HG02798 (cell line): ENCODE measurements around the gene SH3BP4.

ENCODE experiments used
- ATAC-seq: cut with Tn5 transposase; IDR thresholded peaks from one replicate; pipeline ENCODE4 v1.9.1; 2021; ENCODE audit warnings: mild to moderate bottlenecking; ENCODE audit not compliant: unreplicated experiment, poor library complexity

The SH3BP4 gene, protein sequence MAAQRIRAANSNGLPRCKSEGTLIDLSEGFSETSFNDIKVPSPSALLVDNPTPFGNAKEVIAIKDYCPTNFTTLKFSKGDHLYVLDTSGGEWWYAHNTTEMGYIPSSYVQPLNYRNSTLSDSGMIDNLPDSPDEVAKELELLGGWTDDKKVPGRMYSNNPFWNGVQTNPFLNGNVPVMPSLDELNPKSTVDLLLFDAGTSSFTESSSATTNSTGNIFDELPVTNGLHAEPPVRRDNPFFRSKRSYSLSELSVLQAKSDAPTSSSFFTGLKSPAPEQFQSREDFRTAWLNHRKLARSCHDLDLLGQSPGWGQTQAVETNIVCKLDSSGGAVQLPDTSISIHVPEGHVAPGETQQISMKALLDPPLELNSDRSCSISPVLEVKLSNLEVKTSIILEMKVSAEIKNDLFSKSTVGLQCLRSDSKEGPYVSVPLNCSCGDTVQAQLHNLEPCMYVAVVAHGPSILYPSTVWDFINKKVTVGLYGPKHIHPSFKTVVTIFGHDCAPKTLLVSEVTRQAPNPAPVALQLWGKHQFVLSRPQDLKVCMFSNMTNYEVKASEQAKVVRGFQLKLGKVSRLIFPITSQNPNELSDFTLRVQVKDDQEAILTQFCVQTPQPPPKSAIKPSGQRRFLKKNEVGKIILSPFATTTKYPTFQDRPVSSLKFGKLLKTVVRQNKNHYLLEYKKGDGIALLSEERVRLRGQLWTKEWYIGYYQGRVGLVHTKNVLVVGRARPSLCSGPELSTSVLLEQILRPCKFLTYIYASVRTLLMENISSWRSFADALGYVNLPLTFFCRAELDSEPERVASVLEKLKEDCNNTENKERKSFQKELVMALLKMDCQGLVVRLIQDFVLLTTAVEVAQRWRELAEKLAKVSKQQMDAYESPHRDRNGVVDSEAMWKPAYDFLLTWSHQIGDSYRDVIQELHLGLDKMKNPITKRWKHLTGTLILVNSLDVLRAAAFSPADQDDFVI

DNA sequence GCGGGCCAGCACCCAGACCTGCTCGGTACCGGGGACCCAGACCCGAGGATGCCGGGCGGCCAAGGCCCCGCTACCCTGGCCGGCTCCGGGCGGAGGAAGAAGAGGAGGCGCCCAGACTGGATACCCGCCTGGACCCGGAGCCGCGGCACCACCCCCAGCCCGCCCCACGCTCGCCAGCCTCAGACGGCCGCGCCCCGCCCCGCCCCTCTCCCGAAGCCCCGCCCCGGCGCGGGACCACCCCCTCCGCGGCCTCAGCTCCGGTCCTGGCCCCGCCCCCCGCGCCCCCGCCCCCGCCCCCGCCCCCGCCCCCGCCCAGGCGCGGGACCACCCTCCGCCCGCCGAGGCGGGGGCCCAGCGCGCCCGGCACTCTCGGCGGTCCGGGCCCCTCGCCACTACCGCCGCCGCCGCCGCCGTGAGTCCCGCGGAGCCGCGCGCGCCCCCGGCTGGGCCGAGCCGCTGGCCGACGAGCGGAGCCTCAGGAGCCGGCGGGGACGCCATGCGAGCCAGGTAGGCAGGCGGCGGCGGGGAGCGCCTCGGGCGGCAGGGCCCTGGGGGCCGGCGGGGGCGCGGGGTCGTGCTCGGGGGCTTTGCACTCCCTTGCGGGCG is at the start of gene SH3BP4:
TSS of gene SH3BP4 (plus strand) at position 354 of the 606 bp plus-strand sequence. CDS start 82,986 bp downstream, outside the sequence.
- ATAC-seq = no peak

DNA sequence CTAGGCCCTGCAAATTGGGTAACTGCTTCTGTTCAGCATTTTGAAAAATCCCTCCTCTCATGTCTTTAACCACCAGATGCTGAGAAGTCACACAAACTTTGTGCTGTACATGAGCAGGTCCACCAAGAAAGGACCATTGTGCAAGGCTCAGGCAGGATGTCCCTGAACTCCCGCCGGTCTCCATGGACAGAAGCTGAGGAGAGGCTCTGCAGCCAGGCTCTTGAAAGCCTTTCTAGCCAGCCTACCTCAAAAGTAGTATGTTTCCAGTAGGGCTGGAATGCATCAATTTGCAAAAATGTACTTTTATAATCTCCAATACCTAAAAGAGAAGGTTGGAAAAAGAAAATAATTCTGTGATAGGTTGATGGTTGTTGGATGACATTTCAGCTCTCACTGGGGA is 47.0 kb upstream of the SH3BP4 start:
- no peak for ATAC-seq

DNA sequence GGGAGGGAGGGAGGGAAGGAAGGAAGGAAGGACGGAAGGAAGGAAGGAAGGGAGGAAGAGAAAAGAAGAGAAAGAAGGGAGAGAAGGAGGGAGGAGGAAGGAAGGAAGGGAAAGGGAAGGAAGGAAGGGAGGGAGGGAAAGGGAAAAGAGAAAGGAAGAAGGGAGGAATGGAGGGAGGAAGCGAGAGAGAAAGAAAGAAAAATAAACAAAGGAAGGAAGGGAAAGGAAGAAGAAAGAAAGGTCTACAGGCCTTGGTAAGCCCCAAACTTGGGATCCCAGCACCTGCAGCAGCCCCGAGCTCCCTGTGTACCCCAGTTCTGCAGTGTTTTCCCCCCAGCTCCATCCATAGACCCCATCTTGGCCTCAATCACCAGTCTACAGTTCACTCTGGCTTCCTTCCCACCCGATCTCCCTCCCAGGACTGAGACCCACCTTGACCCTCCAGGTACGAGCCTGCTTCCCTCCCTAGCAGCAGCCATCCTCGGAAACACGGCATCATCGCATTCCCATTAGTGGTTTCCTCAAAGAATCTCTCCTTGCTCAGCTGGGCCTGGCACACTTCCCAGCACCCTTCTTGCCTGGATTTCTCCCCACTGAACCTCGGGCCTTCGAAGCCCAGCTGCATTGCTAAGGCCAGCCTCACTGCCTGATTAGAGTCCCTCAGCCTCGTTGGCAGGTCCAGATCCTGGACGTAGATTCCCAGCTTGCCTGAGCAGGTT is 46.1 kb upstream of the SH3BP4 start:
- ATAC-seq = no peak

DNA sequence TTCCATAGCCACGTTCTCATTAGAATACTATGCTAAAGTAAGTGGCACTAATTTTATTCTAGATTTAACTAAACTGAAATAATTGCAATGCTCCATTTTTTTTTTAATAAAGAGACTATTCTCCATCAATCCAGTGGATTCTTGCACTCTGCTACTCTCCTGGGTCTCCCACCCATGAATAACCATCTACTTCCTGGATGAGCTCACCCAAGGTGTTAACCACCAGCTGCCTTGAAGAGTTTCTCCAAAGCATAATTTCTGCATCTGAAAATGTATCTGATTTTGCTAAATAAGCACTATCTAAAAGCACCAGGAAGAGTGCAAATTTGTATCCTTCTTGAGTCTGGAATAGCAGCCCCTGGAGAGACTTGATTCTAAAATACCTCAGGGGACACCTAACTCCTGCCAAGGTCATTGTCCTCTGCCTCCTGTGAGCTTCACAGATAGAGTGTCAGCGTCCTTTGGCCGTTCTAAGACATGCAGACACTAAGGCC is 41.6 kb upstream of the SH3BP4 start:
- ATAC-seq = no peak

DNA sequence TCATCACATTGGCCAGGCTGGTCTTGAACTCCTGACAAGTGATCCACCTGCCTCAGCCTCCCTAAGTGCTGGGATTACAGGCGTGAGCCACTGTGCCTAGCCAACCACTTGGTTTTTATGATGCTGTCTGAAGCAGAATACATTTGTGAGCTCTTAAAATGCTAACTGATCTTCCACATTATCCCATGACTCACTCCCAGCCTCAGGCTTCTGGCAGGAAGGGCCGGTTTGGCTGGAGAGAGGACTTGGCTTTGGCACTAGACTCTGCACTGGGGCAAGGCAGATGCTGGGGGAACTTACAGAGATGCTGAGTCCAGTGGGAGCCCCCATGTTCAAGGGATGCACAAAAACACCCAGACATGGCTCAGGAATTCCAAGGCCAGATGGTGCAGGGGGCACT is 40.5 kb upstream of the SH3BP4 start:
- ATAC-seq = no peak

DNA sequence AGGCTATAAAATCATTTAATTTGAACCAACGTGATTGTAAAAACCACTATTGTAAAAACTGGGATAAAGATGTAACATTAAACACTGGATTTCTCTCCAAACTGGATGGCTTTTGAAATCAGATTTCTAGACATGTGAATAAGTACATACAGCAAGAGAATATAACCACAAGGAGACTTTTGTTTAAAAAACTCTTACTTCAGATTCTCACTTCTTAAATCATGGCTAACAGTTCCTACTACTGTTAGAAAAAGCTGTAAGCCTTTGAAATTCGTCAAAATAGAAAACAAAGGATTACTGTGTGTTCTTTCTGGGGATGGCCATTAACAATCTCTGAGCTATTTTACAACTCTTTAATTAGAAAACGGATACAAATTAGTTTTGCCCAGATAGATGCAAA is 39.4 kb upstream of the SH3BP4 start:
- no peak for ATAC-seq

DNA sequence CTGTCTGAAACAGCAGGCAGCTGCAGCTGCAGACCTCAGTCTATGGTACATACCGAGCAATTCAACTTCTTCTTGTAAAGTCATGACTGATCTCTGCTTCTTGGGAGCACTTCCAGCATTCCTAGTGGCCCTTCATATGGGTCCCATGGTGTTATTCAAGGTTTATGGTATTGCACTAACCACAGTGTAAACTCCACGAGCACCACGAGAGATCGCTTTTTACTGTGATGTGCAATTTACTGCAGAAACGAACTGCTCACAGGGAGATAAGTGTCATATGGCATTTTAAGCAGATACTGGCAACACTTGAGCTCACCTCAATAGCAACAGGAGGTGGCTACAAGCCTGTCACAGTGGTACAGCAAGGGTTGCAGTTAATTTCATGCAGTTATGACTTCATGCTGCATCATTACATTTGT is 38.6 kb upstream of the SH3BP4 start:
- no peak for ATAC-seq

DNA sequence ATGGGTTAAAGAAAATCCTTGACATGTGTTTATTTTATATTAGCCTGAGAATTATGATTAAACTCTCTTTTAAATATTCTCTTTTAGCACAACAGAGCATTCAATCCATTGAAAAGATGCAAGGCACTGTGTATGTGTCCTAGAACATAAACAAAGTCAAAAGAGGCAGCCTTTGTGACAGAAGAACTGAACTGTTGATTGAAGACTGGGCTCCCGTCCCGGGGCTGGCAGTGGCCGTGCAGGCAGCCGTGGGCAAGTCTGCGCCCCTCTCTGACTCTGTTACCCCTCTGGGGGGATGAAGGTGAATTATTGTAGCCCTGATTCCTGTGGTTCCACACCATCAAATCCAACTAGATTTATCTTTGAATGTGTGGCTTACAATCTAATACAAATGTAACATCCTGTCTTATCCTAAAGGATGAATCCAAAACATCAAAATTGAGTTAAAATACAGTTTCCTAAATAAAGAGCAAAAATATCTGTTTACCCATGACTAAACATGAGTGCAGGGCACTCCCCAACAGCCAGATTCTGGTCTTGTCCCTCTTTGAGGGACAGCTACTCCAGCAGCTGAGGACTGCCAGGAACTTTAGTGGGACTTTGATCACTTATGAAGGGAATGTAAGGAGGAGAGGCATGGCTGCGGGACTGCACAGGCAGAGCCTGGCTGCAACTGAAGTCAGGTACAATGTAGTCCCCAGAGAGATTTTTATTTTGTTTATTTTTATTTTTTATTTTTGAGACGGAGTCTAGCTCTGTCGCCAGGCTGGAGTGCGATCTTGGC is 37.3 kb upstream of the SH3BP4 start:
- ATAC-seq = no peak

DNA sequence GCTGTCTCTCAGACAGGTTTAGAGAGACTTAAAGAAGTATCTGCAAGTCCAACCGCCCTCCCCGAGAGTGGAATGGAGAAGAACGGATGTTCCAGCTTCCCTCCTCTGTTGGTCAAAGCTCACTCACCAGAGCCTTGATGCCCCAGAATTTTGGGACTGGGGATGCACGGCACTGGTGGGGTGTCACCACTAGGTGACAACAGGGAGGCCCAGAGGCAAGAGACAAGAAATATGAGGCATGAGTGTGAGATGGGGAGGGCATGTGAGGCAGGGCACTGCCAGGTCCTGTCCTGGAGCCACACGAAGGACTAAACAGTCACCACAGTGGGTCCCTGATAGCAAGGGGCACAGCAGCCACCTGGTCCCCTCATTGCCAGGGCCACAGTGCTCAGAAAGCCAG is 35.1 kb upstream of the SH3BP4 start:
- no peak for ATAC-seq

DNA sequence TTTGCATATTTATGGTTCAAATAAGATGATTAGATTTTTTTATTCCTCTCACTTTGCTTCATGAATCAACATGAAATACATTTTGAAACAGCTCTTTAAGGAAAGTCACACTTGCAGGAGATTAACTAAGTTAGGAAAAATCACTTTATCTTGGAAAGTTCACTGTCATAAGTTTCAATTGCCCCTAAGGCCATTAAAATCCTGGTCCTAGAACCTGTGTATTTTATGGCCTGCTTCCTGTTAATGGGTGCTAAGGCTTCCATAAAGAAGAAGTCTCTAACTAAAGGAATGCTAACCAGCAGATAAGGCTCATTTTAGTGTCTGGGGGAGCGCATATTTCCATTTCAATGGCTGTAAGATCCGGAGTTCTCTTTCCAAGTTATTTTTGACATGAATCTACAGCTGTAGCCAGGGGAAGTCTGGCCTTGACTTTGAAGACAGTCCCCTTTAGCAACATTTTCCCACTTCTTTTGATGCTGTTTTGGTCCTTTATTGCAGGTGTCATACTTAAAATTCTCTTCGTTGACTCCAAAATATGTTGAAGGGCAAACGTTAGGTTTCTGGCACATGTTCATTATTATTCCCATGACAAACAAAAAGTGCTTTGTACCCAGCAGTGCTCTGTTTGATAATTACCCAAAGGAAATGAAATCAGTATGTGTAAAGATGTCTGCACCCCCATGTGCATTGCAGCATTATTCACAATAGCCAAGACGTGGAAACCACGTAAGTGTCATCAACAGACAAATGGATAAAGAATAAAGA is 34.4 kb upstream of the SH3BP4 start:
- ATAC-seq = no peak

DNA sequence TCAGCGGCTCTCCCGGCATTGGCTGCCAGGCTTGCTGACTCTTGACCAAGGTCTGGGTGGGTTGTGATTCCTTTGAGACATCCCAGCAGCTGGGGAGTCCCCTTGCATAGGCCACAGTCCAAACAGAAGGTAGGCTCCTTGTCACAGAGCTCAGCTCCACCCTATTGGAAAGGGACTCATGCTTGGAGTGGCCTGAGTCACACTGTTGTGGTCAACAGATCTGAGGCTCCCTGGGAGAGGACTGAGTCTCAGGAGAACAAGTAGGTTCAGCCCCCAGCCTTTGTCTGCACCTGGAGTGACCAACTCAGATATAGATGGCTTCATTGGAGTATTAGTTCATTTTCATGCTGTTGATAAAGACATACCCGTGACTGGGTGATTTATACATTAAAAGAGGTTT is 32.1 kb upstream of the SH3BP4 start:
- ATAC-seq = no peak

DNA sequence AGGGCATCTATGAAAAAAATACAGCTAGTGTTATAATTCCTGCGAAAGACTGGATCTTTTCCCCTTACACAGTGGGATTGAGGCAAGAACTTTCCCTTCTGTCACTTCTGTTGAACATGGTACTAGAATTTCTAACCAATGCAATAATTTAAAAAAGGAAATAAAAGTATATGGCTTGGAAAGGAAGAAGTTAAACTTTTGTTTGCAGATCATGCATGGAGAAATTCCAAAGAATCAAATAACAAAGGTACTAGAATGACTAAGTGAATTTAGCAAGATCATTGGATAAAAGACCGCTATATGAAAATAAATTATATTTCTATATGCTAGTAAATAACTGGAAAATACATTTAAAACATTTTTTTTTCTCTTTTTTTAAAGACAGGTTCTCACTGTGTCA is 31.0 kb upstream of the SH3BP4 start:
- no peak for ATAC-seq

DNA sequence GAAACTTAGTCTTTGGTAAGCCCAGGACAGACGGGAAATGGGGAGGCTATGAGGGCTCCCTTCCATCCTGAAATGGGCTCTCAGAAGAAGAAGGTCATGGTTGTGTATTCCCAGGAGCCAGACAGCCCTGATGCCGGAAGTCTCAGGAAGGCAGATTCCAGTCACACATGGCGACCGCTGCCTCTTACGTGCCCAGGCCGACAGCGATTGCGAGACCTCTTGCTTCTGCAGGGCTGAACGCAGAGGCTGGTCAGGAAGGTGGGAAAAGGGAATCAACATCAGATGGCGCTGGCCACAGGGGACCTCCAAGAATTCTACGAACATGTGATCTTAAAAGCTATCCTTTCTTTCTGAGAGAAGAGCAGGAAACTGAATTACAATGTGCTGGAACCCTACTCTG is 22.8 kb upstream of the SH3BP4 start:
- ATAC-seq = no peak

DNA sequence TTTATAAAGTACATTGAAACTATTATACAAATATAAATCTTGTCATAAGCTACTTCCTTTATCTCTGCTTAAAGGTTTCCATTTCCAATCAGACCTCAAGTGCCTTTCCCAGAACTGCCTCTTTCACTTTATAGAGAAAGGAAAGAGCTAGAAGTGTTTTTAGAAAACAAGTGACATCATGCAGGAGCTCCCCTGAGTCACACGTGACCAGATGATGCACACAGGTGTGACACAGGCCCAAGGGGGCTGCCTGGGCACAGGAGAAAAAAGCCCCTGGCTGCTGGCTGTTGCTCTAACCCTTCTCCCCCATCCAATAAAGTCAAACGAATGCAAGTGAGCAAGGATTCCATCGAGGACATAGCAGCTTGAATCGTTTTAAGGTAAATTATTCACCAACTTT is 21.4 kb upstream of the SH3BP4 start:
- ATAC-seq = no peak

DNA sequence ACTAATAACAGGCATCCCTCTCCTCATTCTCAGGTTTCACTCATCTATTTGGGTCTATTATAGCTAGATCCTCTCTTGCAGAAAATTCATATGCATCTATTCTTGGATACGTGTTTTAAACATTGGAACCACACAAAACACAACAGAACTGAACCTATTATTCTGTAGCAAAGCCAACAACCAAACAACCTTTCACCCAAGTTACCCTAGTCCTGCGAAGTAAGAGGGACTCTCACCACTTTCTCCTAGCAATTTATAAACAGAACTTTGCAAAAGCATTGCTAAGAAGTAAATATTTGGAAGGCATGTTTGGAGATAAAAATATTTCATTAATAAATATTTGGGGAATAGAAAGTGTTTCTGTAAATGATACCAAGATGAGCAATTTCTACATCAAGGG is 20.4 kb upstream of the SH3BP4 start:
- no peak for ATAC-seq

DNA sequence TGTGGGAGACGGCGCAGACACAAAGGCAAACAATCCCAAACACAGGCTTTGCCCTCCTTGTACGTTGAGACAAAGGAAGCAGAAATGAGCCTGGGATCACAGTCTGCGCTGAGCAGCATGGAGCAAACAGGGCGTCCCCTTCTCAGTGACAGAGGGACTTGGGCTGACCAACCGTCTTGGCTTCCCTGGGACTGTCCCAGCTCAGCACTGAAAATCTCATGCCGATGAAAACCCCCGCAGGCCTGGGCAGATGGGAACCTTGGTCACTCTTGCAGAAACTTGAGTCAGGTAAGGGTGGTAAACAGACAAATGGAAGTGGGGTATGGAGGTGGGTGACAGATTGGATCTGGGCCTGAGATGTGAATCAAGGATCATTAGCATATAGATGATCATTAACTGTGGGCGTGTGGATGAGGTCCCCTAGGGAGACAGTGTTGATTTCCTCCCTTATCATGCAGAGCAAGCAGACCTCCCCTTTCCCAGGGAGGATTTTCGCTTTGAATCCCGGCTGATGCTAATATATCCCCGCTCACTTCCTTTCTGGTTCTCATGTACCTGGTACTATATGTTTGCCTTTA is 19.1 kb upstream of the SH3BP4 start:
- no peak for ATAC-seq

DNA sequence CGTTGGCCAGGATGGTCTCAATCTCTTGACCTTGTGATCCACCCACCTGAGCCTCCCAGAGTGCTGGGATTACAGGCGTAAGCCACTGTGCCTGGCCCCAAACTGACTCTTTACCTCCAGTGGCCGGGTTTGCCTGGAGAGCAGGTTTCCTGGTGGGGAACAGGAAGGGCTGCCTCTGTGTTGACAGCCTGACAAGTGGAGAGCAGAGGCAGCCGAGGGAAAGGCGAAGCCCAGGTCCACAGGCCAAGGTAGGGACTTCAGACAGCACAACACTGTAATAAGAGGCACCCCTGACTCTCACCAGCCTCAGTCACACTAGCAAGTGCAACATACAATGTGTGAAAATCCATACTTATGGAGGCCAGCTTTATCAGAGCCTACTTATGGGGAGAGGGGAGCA is 16.5 kb upstream of the SH3BP4 start:
- ATAC-seq = no peak

DNA sequence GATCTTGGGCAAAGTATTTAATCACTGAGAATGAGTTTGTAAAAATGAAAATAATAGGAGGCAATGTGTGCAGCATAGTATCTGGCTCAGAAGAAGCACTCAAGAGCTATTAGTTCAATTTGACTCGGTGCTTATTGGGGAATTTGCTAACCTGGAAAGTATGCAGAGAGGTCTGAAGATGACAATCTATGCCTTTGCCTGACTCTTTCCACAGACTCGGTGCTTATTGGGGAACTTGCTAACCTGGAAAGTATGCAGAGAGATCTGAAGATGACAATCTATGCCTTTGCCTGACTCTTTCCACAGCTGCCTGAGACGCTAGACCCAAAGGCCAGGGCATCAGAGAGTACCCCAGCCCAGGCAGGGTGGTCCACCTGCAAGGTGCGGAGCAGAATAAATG is 12.2 kb upstream of the SH3BP4 start:
- no peak for ATAC-seq
